Globus pallidus (tissue), 1 donor: ENCODE measurements around the gene CACNB2.
"Not testable (repeated sequence)": the region's sequence is repeated elsewhere in the genome, so short reads cannot be mapped to it uniquely, and the experiment has no call there.

ENCODE experiments used
- DNase-seq: peaks from one replicate; pipeline ENCODE4 v3.0.0-alpha.2; 2015; ENCODE audit warnings: low spot score

CACNB2 gene

GRCh38 chr10:18145652-18146051, 5.4 kb downstream of the CACNB2 start:
- DNase-seq, result no peak

DNA sequence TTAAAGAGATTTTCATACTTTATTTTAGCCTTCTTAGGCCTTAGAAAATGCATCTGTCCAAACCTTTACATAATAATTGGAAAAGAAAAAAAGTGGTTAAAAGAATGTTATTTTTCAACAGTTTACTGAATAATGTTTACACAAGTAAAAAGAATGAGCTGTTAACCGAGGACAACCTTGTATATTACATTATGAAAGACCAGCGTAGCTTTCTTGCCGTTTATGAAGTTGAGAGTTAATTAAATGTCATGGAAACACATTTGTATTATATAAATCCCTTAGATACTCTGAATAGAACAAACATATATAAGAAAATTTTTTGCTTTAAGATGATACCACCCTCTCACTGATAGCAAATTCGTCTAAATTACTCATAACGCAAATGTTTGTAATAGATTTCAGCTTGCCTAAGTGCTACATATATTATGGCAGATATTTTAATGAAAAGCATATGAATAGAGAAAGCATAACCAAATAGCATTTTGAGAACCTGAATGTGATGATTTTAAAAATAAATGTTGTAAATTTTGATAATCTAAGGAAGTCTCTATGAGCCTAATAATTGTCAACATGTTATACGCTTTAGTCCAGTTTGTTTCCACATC, 9.1 kb downstream of the CACNB2 start:
- no peak for DNase-seq

DNA sequence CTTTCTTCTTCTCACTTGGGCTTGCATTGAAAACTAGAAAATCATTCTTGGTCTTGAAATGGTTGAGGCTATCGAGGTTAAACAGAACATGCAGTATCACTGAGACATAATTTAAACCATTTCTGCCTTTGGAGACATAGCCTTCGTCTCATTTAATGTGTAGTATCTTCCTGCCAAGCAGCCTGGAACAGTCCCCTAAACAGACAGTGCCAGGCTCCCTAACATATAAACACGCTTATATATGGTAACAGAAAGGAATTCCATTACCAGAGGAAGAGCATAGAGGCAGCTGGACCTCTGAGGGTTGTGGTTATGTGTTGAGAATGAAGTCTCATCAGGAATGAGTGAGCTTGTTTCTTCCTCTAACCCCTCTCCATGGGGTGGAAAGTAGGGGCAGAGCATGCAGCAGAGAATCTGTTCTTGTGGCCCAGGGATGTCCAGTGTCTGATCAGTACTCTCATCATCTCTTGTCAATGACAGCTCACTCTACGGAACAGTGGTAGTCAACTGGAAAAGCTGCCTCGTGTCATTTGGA, 11.2 kb downstream of the CACNB2 start:
- no peak for DNase-seq

DNA sequence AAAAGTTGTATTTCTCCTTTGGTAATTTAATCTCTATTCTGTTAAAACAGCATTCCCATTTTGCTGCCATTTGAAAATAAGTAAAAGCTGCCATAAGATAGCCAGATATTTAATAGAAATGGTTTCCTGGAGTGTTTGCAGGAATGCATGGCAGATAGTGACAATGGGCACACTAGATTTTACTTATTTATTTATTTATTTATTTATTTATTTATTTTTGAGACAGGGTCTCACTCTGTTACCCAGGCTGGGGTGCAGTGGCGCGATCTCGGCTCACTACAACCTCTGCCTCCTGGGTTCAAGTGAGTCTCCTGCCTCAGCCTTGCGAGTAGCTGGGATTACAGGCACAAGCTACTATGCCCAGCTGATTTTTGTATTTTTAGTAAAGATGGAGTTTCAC, 13.2 kb downstream of the CACNB2 start:
- not testable (repeated sequence) for DNase-seq

- DNase-seq, result no peak
Observed at GRCh38 chr10:18155321-18155720, 15.1 kb downstream of the CACNB2 start.

GRCh38 chr10:18156797-18157196, 16.6 kb downstream of the CACNB2 start:
- DNase-seq, result not testable (repeated sequence)

DNA sequence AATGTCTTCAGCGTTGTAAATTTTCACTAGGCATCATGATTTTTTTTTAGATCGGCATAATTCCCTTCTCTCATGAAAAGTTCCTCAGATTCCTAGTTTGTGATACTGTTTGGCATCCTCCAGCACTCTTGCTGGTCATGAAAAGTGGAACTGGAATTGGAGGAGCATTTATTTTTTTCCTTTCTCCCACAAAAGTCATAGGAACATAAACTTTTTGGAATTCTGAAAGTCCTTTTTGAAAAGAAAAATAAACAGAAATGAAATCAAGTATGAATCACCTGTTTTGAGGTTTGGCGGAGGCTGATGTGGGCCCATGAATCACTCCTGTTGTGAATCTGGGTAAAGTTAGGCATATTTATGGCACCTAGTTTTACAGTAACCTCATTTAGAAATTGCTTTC, 17.7 kb downstream of the CACNB2 start:
- no peak for DNase-seq

GRCh38 chr10:18158773-18159265, 18.6 kb downstream of the CACNB2 start:
- no peak for DNase-seq

- DNase-seq, result no peak
Observed at GRCh38 chr10:18159557-18159956, 19.3 kb downstream of the CACNB2 start.

- no peak for DNase-seq
Observed at GRCh38 chr10:18162021-18162627, 21.9 kb downstream of the CACNB2 start.

DNA sequence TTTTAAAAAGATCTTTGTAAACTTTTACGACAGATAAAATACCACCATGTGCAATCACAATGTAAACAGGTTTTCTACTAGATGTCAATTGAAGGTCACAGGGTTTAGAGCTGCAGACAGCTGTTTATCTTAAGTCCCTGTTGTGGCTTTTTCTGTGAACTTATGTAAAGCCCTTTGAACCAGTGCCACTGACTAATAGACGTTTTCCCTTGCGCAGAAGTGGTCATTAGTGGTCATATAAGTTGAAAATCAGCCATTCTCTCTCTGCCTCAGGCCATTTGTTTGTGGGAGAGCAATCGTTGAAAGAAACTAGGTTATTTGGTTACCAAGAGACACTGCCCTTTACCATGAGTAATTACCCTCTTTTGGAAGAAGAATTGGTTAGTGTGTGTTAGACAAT, 23.9 kb downstream of the CACNB2 start:
- no peak for DNase-seq

- no peak for DNase-seq
Observed at GRCh38 chr10:18164748-18165361, 24.6 kb downstream of the CACNB2 start.

DNA sequence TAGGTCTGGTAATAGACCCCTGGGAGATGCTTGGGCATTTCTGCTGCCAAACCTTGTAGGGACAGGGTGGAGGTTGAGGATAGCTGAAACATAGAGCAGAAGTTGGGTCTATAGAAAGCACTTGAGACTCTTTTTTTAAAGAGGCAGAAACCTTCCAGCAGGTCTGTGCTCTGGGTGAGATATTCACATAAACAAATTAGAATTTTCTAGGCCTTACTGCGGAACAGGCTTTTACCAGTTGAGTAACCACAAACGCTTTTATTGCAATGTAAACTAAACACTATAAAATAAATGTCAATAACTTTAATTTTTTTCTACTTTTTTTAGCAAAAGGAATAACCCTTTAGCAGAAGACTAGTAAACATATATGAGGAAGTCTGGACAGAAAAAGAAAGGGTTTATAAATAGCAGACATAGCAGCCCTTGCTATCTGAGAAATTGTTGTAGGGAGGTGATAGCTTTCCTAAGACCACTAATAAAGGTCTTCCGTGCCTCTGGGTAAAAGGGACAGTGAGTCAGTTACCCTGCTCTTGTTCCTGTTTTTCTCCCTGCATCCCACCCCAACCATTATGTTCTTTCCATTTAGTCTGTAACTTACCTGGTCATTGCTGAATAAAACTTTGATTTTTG, 38.7 kb downstream of the CACNB2 start:
- DNase-seq, result no peak

- DNase-seq, result peak; percentile 12
Observed at GRCh38 chr10:18179891-18180290, 39.7 kb downstream of the CACNB2 start.

DNA sequence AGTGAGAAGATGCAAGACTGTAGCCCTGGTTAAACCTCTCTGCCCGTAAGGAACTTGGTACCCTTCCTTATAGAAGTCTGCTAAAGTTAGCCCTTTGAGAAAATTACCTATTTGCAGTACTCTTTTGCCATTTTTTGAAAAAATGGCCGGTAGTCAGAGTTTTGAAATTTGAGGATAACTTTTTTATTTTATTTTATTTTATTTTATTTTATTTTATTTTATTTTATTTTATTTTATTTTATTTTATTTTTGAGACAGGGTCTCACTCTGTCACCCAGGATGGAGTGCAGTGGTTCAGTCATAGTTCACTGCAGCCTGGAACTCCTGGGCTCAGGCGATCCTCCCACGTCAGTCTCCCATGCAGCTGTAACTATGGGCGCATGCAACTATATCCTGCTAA, 41.2 kb downstream of the CACNB2 start:
- DNase-seq, result not testable (repeated sequence)

- no peak for DNase-seq
Observed at GRCh38 chr10:18185621-18186020, 45.4 kb downstream of the CACNB2 start.

DNA sequence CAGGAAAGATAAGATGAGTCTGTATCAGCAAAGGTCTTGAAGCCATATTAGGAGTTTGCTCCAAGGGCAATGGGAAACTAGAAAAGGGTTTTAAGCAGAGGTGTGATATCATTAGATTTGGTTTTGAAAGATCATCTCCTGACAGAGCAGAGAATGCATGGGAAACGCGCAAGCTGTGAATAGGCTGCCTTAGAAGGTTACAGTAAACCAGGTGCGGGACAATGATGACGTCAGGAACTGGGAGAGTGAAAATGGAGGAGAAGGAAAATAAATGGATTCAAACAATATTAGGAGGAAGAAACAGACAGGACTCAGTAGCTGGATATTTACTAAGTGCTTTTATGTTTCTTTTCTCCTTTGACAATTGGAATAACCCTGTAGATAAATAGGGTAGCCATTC, 50.6 kb downstream of the CACNB2 start:
- DNase-seq, result no peak

DNA sequence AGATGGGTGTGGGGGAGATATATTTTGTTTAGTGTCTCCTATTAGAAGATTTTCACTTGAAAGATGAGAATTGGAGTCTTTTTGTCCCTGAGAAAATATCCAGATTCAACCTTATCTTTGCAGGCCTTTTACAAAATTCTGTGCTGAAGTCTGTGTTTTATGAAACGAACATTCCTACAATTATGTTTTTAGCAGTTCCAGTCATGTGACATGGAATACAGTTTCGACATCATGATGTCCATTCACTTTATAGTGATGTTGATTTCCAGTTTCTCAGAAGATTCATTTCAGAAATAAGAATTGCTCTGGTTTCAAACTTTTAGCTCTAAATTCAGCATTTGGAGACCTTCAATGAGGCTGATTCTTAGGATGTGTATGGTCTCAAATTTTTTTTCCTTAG, 54.4 kb downstream of the CACNB2 start:
- DNase-seq, result no peak

DNA sequence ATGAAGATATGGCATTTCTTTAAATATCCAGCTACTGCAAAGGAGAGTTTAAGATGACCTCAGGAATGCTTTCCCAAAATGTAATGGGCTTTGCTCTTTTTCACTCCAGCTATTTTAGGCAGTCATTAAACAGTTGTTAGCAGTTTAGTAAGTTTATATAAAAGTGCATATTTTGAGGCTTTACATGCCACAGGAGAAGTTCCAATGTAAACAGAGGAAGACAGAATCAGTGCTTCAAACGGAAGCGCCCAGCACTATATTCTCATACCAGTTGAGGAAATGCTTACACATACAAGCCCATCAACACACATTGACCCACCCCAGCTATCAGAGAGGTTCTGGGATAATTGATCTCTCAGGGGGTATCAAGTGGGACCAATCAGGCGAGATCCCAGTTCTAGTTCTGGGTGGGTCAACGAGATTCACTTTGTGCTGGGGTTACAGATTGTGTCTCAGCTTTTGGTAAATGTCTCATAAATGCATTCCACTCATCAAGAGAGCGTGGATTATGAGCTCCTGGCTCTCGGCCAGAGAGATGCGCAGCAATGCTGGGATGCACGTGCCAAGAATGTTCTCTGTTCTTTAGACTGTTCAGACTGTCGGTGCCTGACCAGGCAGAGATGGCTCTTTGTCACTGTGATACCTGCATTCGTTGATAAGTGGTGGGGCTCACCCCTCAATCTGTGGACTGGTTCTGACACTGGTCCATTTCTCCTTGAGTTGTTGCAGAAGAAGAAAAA, 55.0 kb downstream of the CACNB2 start:
- no peak for DNase-seq

DNA sequence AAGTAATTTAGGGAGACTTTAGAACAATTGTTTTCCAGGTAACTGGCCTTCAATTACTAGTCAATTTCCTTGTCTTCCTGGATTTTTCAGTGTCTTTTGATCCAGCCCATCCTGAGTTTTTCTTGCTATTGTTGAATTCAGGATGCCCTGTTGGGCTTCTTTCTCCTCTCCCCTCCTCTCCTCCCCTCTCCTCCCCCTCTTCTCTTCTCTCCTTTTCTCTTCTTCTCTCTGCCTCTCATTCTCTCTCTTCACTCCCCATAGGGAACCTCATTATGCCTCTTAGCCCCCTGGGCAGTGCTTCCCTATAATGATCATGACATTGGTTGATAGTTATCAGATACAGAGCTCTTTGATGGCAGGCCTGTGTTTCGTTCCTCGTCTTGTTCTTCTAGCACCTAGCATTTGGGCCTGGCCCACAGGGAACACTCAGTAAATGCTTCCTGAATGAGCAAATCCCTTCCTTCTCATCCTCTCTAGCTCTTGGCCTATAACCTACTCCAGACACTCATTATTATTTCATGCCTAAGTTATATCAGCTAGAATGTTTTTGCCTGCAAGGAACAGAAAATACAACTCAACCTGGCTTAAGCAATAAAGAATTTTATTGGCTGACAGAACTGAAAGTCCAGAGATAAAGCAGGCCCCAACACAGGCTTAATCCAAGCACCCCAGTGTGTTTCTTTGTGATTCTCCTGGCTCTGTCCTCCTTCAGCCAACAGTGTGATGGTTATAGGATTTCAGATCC, 56.8 kb downstream of the CACNB2 start:
- no peak for DNase-seq

GRCh38 chr10:18197706-18198105, 57.5 kb downstream of the CACNB2 start:
- DNase-seq, result no peak
